PC-3 (cell line): ENCODE measurements around the gene EIF2AK2. TPM values are rescaled to one million over a fixed set of nuclear protein-coding genes. Genes with fewer than 3 reads are reported as not detected.

Experiments used
- ATAC-seq: fragments of 200-7000 bp; cut with Tn5 transposase; 2 replicates; pipeline ENCODE4 v1.9.1; 2020; ENCODE audit warnings: mild to moderate bottlenecking, moderate library complexity
- BruUV-seq: library from RNA; stranded (reverse); fragments of 400-500 nt; replicated peaks from 2 replicates; lab custom pipeline; 2021; lab: Mats Ljungman, UMichigan
- CTCF ChIA-PET: fragments of 300-600 bp; sonication (Branson Sonifier 250); formaldehyde crosslinking; loops from one replicate; lab custom pipeline; 2022; ENCODE audit warnings: antibody characterized with exemption; lab: Charles Lee
- POLR2A ChIA-PET: fragments of 300-600 bp; sonication (Branson Sonifier 250); formaldehyde crosslinking; loops from one replicate; lab custom pipeline; 2022; ENCODE audit warnings: antibody characterized with exemption; ENCODE audit not compliant: unreplicated experiment; lab: Charles Lee
- DNase-seq: peaks from one replicate; pipeline ENCODE4 v3.0.0-alpha.2; 2015
- H2AFZ ChIP-seq: fragments of 300-600 bp; sonication (generic); 2 replicates; pipeline ENCODE4 v1.6.0; 2016; ENCODE audit warnings: antibody characterized with exemption, low read length
- H3F3A ChIP-seq: fragments of 300-600 bp; sonication (generic); one replicate; pipeline ENCODE4 v1.6.0; 2017; ENCODE audit warnings: antibody characterized with exemption, low read length, control low read depth, mild to moderate bottlenecking; ENCODE audit not compliant: unreplicated experiment
- H3K27ac ChIP-seq: fragments of 300-600 bp; sonication (generic); 2 replicates; pipeline ENCODE4 v1.5.1; 2016; ENCODE audit warnings: mild to moderate bottlenecking, low read length
- H3K27me3 ChIP-seq: fragments of 300-600 bp; sonication (generic); 2 replicates; pipeline ENCODE4 v1.6.1; 2016; ENCODE audit warnings: low read length, mixed read lengths
- H3K36me3 ChIP-seq: fragments of 300-600 bp; sonication (generic); 2 replicates; pipeline ENCODE4 v1.6.1; 2016; ENCODE audit warnings: low read depth, mixed run types, low read length, mixed read lengths
- H3K4me1 ChIP-seq: fragments of 300-600 bp; sonication (generic); 2 replicates; pipeline ENCODE4 v1.5.1; 2016; ENCODE audit warnings: low read length; ENCODE audit not compliant: insufficient read depth
- H3K4me2 ChIP-seq: fragments of 300-600 bp; sonication (generic); 2 replicates; pipeline ENCODE4 v1.6.0; 2016; ENCODE audit warnings: low read length
- H3K4me3 ChIP-seq: fragments of 300-600 bp; sonication (generic); 2 replicates; pipeline ENCODE4 v1.5.1; 2016; ENCODE audit warnings: mild to moderate bottlenecking, low read length, mixed read lengths
- H3K79me2 ChIP-seq: fragments of 300-600 bp; sonication (generic); 2 replicates; pipeline ENCODE4 v1.6.1; 2017; ENCODE audit warnings: low read length, mixed read lengths
- H3K9ac ChIP-seq: fragments of 300-600 bp; sonication (generic); 2 replicates; pipeline ENCODE4 v1.6.0; 2016; ENCODE audit warnings: mild to moderate bottlenecking, low read length
- H3K9me2 ChIP-seq: fragments of 300-600 bp; sonication (generic); replicated peaks from 2 replicates; pipeline ENCODE4 v1.6.1; 2016; ENCODE audit warnings: mixed run types, low read length, mixed read lengths
- H3K9me3 ChIP-seq: fragments of 300-600 bp; sonication (generic); 2 replicates; pipeline ENCODE4 v1.6.1; 2016; ENCODE audit warnings: low read length, mixed read lengths
- H4K20me1 ChIP-seq: fragments of 300-600 bp; sonication (generic); 2 replicates; pipeline ENCODE4 v1.6.1; 2016; ENCODE audit warnings: low read length, mixed read lengths
- EZH2 ChIP-seq: fragments of 300-600 bp; sonication (generic); IDR thresholded peaks from one replicate; pipeline ENCODE4 v1.6.1; 2017; ENCODE audit warnings: antibody characterized with exemption, mild to moderate bottlenecking, low read length; ENCODE audit not compliant: unreplicated experiment
- EZH2phosphoT487 ChIP-seq: fragments of 300-600 bp; sonication (generic); IDR thresholded peaks from 2 replicates; pipeline ENCODE4 v1.6.1; 2018; ENCODE audit warnings: mild to moderate bottlenecking, antibody characterized with exemption, low read length, borderline replicate concordance
- intact Hi-C: fragments of 100-400 bp; cut with micrococcal nuclease; formaldehyde crosslinking; loops from 2 replicates; pipeline ENCODE4 v1.9.0; 2023
- total RNA-seq: library from RNA; depleted of rRNA; stranded (reverse); fragments of >200 nt; gene quantifications from 2 replicates; pipeline ENCODE4 v1.2.3, GENCODE V29; 2014
- TF ChIP-seq, protein P1 (sequence below): fragments of 300-600 bp; sonication (generic); conservative IDR thresholded peaks from 2 replicates; pipeline ENCODE4 v1.5.1; 2017; ENCODE audit warnings: antibody characterized with exemption, low read depth, mild to moderate bottlenecking, low read length

EIF2AK2 gene
- total RNA-seq, 1 experiment from 2014 or later, result 29.3 TPM

- Histone ChIP-seq H3K9me3 (peaks cover 5% of the 10 kb centered on the region), H3F3A (no peaks in the 10 kb centered on the region), H3K27ac (no peak overlapping the region), H3K36me3 (0 out of 2 replicates have a peak, but pooled peaks cover 3% of the 10 kb centered on the region), H3K27me3 (no peaks in the 10 kb centered on the region), H3K79me2 (no peaks in the 10 kb centered on the region), H3K9me2 (no peaks in the 10 kb centered on the region), H4K20me1 (no peaks in the 10 kb centered on the region), H3K4me2 (peak overlapping the region; percentile 20; the same call in 1 of the 2 replicates), H3K4me1 (peaks cover 5% of the 10 kb centered on the region), H3K4me3 (no peak overlapping the region), H3K9ac (no peak overlapping the region), H2AFZ (peak overlapping the region; percentile 82)
- ChIA-PET POLR2A (no interaction called here), CTCF (no interaction called here)
- TF ChIP-seq EZH2, result no peak
- TF ChIP-seq EZH2phosphoT487, result no peak
- TF ChIP-seq, protein P1, sequence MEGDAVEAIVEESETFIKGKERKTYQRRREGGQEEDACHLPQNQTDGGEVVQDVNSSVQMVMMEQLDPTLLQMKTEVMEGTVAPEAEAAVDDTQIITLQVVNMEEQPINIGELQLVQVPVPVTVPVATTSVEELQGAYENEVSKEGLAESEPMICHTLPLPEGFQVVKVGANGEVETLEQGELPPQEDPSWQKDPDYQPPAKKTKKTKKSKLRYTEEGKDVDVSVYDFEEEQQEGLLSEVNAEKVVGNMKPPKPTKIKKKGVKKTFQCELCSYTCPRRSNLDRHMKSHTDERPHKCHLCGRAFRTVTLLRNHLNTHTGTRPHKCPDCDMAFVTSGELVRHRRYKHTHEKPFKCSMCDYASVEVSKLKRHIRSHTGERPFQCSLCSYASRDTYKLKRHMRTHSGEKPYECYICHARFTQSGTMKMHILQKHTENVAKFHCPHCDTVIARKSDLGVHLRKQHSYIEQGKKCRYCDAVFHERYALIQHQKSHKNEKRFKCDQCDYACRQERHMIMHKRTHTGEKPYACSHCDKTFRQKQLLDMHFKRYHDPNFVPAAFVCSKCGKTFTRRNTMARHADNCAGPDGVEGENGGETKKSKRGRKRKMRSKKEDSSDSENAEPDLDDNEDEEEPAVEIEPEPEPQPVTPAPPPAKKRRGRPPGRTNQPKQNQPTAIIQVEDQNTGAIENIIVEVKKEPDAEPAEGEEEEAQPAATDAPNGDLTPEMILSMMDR, result no peak
- peak; percentile 30 for DNase-seq
- peak; percentile 60 for ATAC-seq
- intact Hi-C loops, result loop anchor here (1.0 to 5.0 kb wide), 4 partner anchors 45 to 725 kb away; no protein-coding TSS in a partner anchor
- BruUV-seq, result no TSS peak
These were observed 10.9 kb upstream of the EIF2AK2 start for GRCh38 chr2:37167636-37168180.

DNA sequence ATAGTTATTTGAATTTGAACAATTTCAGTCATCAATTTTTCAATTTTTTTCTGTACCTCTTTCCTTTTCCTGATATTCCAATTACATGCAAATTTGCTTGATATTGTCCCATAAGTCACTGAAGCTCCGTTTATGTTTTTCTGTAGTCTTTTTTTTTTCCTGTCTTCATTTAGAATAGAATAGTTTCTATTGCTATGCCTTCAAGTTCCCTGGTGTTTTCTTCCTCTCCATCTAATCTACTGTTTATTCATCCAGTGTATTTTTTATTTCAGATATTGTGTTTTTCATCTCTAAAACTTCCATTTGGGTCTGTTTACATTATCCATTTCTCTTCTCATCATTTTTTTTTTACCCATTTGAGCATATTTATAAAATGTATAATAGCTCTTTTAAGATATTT is 8.0 kb upstream of the EIF2AK2 start:
- no peaks in the 10 kb centered on the region for H3F3A ChIP-seq
- H3K27me3 ChIP-seq, result no peaks in the 10 kb centered on the region
- H3K27ac ChIP-seq, result no peak overlapping the region
- H3K36me3 ChIP-seq, result 0 out of 2 replicates have a peak, but pooled peaks cover 3% of the 10 kb centered on the region
- BruUV-seq, result no TSS peak
- no peak for TF ChIP-seq EZH2phosphoT487
- TF ChIP-seq EZH2, result no peak
- TF ChIP-seq, protein P1, result no peak
- H3K4me3 ChIP-seq, result no peak overlapping the region
- POLR2A ChIA-PET, result no interaction called here
- no peak overlapping the region for H2AFZ ChIP-seq
- no peak overlapping the region for H3K9ac ChIP-seq
- no peaks in the 10 kb centered on the region for H3K79me2 ChIP-seq
- no peak overlapping the region for H3K4me2 ChIP-seq
- no peaks in the 10 kb centered on the region for H4K20me1 ChIP-seq
- peaks cover 5% of the 10 kb centered on the region for H3K4me1 ChIP-seq
- ATAC-seq, result no peak
- CTCF ChIA-PET, result no interaction called here
- intact Hi-C loops, result loop anchor here (5.0 kb wide), 3 partner anchors 48 to 728 kb away; no protein-coding TSS in a partner anchor
- DNase-seq, result no peak
- H3K9me3 ChIP-seq, result peaks cover 5% of the 10 kb centered on the region
- H3K9me2 ChIP-seq, result no peaks in the 10 kb centered on the region
